22Rv1 (cell line): ENCODE data around the gene PRB2.
"Not testable (repeated sequence)": the region's sequence is repeated elsewhere in the genome, so short reads cannot be mapped to it uniquely, and the experiment has no call there.

Source experiments
- H3K27ac ChIP-seq: fragments of 450-650 bp; 2 replicates; pipeline ENCODE4 v1.5.1; 2017
- ZFX ChIP-seq: fragments of 450-650 bp; IDR thresholded peaks from 2 replicates; pipeline ENCODE4 v1.6.1; 2017; ENCODE audit warnings: antibody characterized with exemption, borderline replicate concordance
- TF ChIP-seq, protein P1 (sequence below): fragments of 450-650 bp; IDR thresholded peaks from 2 replicates; pipeline ENCODE4 v1.5.1; 2017; ENCODE audit warnings: mild to moderate bottlenecking

The PRB2 gene

DNA sequence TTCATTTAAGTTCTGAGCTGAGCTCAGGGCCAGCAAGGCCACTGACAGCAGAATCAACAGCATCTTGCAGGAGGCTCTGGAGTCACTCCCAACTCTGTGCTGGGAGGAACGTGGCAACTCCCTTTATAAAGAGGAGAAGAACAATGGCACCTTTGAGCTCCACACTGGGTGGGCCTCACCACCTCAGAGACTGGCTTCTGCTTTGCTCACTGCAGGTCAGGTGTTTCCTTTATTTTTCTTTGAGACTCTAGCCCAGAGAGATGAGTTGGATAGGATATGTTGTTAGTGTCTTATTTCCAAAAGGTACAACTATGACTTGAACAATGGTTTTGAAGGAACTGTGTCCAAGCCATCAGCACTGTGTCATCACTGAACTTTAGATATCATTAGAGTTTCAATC lies at the start of gene PRB2:
TSS of gene PRB2 (minus strand) at position 101 of the 400 bp plus-strand sequence. CDS start at position 63, 38 bp downstream.
- H3K27ac ChIP-seq = not testable (repeated sequence)

DNA sequence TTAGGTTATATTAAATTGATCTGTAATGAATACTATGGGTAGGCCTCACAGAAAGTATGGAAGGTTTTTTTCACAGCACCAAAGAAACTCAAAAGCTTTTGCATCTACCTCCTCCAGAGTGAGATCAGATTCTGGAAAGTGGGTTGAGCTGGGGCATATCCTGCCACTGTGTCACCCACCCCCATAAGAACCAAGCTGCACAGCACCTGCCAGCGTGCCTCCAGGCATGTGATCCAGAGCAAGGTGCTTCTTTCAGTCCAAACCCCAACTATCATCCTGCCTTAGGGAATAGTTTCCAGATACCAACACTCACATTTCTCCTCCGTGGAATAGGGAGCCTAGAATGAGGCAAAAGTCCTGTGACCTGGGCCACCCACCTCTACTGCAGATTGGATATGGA lies 42.6 kb upstream of the PRB2 start:
- TF ChIP-seq ZFX = no peak
- TF ChIP-seq, protein P1, sequence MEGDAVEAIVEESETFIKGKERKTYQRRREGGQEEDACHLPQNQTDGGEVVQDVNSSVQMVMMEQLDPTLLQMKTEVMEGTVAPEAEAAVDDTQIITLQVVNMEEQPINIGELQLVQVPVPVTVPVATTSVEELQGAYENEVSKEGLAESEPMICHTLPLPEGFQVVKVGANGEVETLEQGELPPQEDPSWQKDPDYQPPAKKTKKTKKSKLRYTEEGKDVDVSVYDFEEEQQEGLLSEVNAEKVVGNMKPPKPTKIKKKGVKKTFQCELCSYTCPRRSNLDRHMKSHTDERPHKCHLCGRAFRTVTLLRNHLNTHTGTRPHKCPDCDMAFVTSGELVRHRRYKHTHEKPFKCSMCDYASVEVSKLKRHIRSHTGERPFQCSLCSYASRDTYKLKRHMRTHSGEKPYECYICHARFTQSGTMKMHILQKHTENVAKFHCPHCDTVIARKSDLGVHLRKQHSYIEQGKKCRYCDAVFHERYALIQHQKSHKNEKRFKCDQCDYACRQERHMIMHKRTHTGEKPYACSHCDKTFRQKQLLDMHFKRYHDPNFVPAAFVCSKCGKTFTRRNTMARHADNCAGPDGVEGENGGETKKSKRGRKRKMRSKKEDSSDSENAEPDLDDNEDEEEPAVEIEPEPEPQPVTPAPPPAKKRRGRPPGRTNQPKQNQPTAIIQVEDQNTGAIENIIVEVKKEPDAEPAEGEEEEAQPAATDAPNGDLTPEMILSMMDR = no peak
- H3K27ac ChIP-seq = no peak overlapping the region

DNA sequence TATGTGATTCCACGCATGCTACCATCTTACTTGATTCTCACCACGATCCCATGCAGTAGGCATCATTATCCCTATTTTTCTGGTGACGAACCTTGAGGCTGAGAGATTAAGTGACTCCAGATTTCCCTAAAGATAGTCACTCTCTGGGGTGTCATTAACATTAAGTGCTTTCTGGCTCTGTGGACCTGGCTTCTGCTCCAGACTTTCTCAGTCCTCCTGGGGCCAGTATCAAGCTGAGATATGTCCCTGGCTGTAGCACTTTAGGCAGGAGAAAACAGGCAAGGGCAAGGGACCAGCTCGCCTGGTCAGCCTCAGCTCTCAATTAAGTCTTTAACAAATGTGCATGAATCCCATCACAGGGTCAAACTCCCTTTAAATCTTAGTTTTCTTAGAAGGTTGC lies 38.3 kb upstream of the PRB2 start:
- TF ChIP-seq, protein P1 = no peak
- no peak for TF ChIP-seq ZFX
- H3K27ac ChIP-seq = no peak overlapping the region

DNA sequence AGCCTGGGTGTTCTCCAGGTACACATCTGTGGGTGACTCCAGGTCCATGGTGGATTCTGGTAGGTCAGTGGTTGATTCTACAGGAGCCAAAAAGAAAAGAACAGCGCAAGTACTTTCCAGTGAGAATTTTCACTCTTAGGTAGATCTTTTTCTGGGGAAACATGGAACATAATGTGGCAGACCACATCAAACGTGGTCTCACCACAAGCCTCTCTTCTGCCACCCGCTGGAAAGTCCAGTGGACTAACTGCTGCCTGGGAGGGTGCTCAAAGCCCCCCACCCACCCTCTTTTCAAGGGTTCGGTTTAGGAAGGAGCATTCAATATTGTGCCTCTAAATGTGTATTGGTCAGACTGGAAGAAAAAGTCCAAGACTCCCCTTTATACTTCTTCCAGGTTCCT lies 36.1 kb upstream of the PRB2 start:
- no peak for TF ChIP-seq ZFX
- TF ChIP-seq, protein P1 = no peak
- peak overlapping the region; percentile 59 for H3K27ac ChIP-seq

DNA sequence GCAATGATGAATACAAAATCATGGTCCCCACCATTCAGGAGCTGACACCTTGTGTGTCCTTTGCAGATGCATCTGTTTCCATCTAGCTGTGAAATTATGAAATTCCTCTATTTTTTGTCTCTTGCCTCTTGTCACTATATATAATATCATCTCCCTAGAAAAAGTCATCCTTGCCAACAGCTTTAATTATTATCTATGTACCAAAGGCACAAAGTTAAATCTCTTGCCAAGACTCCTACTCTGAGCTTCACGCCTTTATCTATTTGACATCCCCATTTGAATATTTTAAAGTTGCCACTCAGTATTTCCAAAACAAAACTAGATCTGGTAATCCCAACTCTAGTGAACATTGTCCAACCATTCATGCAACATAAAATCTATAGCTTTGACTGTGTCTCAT lies 32.0 kb upstream of the PRB2 start:
- no peak overlapping the region for H3K27ac ChIP-seq
- no peak for TF ChIP-seq ZFX
- TF ChIP-seq, protein P1 = no peak

DNA sequence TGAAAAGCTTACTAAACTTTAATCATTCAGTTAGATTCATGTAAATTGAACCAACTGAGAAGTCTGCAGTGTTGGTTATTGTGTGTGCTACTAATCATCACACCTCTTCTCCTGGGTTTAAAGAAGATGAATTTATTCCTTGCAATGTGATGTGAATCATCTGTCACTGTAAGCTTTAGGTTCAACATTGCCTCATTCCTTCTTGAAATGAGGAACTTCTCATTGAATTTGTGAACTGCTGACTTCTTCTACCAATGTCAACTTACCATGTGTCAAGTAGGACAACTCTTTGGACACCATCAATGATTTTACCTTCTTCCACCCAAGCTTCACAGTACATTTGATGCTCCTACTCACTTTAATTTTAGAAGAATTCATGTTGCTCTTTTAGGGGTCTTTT lies 17.4 kb upstream of the PRB2 start:
- TF ChIP-seq, protein P1 = no peak
- H3K27ac ChIP-seq = no peak overlapping the region

DNA sequence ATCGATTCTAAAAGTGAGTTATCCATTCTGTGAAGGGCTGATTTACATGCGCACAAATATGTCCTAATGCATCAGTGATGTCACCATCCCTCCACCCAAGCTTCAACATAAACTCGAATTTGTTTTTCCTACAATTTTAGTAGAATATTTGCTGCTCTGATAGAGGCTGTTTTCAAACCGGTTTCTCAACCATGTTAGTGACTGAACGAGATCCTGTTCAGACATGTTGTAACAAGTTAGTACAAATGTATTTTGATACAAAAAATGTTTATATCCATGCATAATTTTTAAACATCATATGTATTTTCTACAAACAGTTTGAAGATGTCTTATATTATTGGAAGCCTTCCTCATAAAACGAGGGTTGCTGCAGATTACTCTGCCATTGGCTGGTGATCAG lies 12.7 kb upstream of the PRB2 start:
- no peak overlapping the region for H3K27ac ChIP-seq
- TF ChIP-seq, protein P1 = no peak
- TF ChIP-seq ZFX = no peak

DNA sequence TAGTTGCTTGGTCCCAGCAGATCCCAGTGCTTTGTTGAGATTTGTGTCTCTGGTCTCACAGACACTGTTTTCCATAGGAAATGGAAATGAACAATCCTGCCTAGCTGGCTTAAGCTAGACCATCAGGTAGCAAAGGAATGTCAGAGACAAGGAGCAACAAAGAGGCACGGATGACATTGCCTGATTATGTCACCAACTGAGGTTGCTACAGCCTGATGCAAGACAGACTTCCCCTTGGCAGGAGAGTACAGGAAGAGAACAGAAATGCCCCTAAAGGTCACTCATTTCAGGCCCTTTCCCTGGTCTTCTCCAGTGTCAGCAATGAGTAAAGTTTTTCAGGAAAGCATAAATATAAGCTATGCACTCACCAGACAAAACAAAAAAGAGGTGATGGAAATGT lies 2.0 kb upstream of the PRB2 start:
- H3K27ac ChIP-seq = no peak overlapping the region
- no peak for TF ChIP-seq ZFX
- TF ChIP-seq, protein P1 = no peak

DNA sequence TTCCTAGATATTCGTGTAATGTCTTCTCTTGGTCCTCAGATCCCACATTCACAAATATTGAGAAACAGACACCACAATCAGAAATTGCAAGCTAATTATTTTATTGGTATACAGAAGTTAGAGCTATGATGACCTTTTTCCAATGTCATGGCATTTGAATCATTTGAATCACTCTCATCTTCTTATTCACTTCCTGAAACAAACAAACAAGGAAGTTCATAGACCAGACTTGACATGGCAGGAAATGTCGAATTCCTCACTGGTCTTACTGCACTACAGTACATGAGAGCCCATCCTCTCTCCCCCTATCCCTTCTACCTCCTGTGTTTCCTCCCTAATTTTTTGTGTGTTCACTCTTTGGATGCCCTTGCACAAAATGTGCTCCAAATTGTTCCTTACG lies 3.9 kb downstream of the PRB2 start:
- not testable (repeated sequence) for H3K27ac ChIP-seq

DNA sequence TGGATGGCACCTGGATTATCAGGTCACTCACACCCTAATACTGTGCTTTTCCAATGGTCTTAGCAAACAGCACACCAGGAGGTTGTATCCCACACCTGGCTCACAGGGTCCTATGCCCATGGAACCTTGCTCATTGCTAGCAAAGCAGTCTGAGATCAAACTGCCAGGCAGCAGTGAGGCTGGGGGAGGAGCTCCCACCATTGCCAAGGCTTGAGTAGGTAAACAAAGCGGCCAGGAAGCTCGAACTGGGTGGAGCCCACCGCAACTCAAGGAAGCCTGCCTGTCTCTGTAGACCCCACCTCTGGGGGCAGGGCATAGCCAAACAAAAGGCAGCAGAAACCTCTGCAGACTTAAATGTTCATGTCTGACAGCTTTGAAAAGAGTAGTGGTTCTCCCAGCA lies 17.9 kb downstream of the PRB2 start:
- not testable (repeated sequence) for H3K27ac ChIP-seq
